K562 (cell line): ENCODE results near the gene EIF1. TPM values are rescaled to one million over a fixed set of nuclear protein-coding genes. Genes with fewer than 3 reads are reported as not detected.
A peak's percentile ranks its signal among the peaks of the same experiment; 100 is the strongest.

ENCODE experiments used
- ATAC-seq: fragments of 200-7000 bp; cut with Tn5 transposase; 3 replicates; pipeline ENCODE4 v1.9.1; 2020; ENCODE audit warnings: moderate library complexity
- BruUV-seq: library from RNA; stranded (reverse); fragments of 400-500 nt; replicated peaks from 2 replicates; lab custom pipeline; 2021; lab: Mats Ljungman, UMichigan
- CTCF ChIA-PET: fragments of 300-600 bp; formaldehyde crosslinking; extraction: SDS; loops from one replicate; lab custom pipeline; 2021; ENCODE audit warnings: low intra/inter-chr PET ratio; lab: Yijun Ruan, JAX
- POLR2A ChIA-PET: fragments of 300-600, 350-650 bp; sonication (Branson Sonifier 250); formaldehyde crosslinking; extraction: SDS; loops from one replicate; lab custom pipeline; 2021; ENCODE audit warnings: antibody characterized with exemption, inconsistent platforms; lab: Yijun Ruan, JAX
- DNase-seq, 4 experiments: peaks; one replicate each; pipeline versions ENCODE4 v3.0.0 to v3.0.0-alpha.2; 2011 to 2018; ENCODE audit warnings: low spot score in 3 of 4, mixed read lengths in 3 of 4; ENCODE audit errors: extremely low read depth in 1 of 4
- FAIRE-seq: peaks from 2 replicates; lab custom pipeline; 2011; peaks lifted over from hg19 to GRCh38; lab: Jason Lieb, UNC
- H2AFZ ChIP-seq: 2 replicates; pipeline ENCODE4 v1.6.0; 2011; ENCODE audit warnings: low read depth, low read length, control low read depth, inconsistent platforms
- H3K27ac ChIP-seq: fragments of 200-600 bp; 3 replicates; pipeline ENCODE4 v1.8.0; 2011; ENCODE audit warnings: low read depth, mild to moderate bottlenecking, control low read depth, inconsistent platforms, low read length, moderate library complexity, mixed read lengths; ENCODE audit errors: extremely low read depth
- H3K27me3 ChIP-seq, 2 experiments: fragments of 300-600 bp in 1 of 2; 2 replicates in 1 of 2; 3 replicates in 1 of 2; pipeline versions ENCODE4 v1.6.0 to v1.8.0; 2011; ENCODE audit warnings: inconsistent platforms in 2 of 2, low read length in 2 of 2, mild to moderate bottlenecking in 1 of 2, mixed read lengths in 1 of 2, moderate library complexity in 1 of 2; ENCODE audit not compliant: control insufficient read depth in 2 of 2, insufficient read depth in 2 of 2
- H3K36me3 ChIP-seq: fragments of 300-600 bp; 3 replicates; pipeline ENCODE4 v1.8.0; 2011; ENCODE audit warnings: mild to moderate bottlenecking, low read length, inconsistent platforms; ENCODE audit not compliant: control insufficient read depth, insufficient read depth
- H3K4me1 ChIP-seq, 2 experiments: fragments of 200-600 bp in 1 of 2; replicated peaks in 1 of 2; 2 replicates in 1 of 2; 3 replicates in 1 of 2; pipeline versions ENCODE4 v1.5.1 to v1.8.0; 2011; ENCODE audit warnings: inconsistent platforms in 2 of 2, low read length in 2 of 2, mild to moderate bottlenecking in 1 of 2, mixed read lengths in 1 of 2, moderate library complexity in 1 of 2; ENCODE audit not compliant: control insufficient read depth in 2 of 2, insufficient read depth in 2 of 2
- H3K4me2 ChIP-seq: 2 replicates; pipeline ENCODE4 v1.6.1; 2011; ENCODE audit warnings: low read length, control low read depth, inconsistent platforms, mixed read lengths; ENCODE audit not compliant: insufficient read depth
- H3K4me3 ChIP-seq: fragments of 200-600 bp; sonication (generic), shearing (Covaris generic); 2 replicates; pipeline ENCODE4 v1.5.1; 2016; ENCODE audit warnings: control low read depth, inconsistent platforms
- H3K79me2 ChIP-seq: fragments of 200-600 bp; 3 replicates; pipeline ENCODE4 v1.8.0; 2011; ENCODE audit warnings: low read length, inconsistent platforms; ENCODE audit not compliant: control insufficient read depth, insufficient read depth
- H3K9ac ChIP-seq, 2 experiments: 2 replicates each; pipeline versions ENCODE4 v1.6.0 to v1.6.1; 2011; ENCODE audit warnings: low read depth in 2 of 2, low read length in 2 of 2, control low read depth in 1 of 2, inconsistent platforms in 1 of 2, mild to moderate bottlenecking in 1 of 2, mixed read lengths in 1 of 2; ENCODE audit not compliant: insufficient read depth in 1 of 2
- H3K9me1 ChIP-seq: one replicate; pipeline ENCODE4 v1.6.0; 2011; ENCODE audit warnings: inconsistent platforms, mild to moderate bottlenecking, low read length, moderate library complexity; ENCODE audit not compliant: control insufficient read depth, insufficient read depth
- H3K9me3 ChIP-seq: replicated peaks from 2 replicates; pipeline ENCODE4 v1.5.1; 2011; ENCODE audit warnings: low read depth, low read length, inconsistent platforms; ENCODE audit not compliant: control insufficient read depth, insufficient read depth
- H4K20me1 ChIP-seq: replicated peaks from 2 replicates; pipeline ENCODE4 v1.6.1; 2011; ENCODE audit warnings: low read length, inconsistent platforms, mixed read lengths; ENCODE audit not compliant: control insufficient read depth, insufficient read depth
- MEF2A ChIP-seq: IDR thresholded peaks from 2 replicates; pipeline ENCODE4 v1.6.1; 2011; ENCODE audit warnings: low read depth, mild to moderate bottlenecking, low read length, moderate library complexity; ENCODE audit not compliant: control insufficient read depth
- MEIS2 ChIP-seq: fragments of 450-650 bp; IDR thresholded peaks from 2 replicates; pipeline ENCODE4 v1.6.1; 2014; ENCODE audit warnings: mild to moderate bottlenecking; ENCODE audit not compliant: partially characterized antibody
- NFIC ChIP-seq: fragments of 450-650 bp; IDR thresholded peaks from 2 replicates; pipeline ENCODE4 v1.6.1; 2017; ENCODE audit warnings: mild to moderate bottlenecking, inconsistent platforms
- POLR2AphosphoS2 ChIP-seq: IDR thresholded peaks from 2 replicates; pipeline ENCODE4 v1.6.1; 2012; ENCODE audit warnings: low read length, improper control_type of control experiment
- WGBS: fragments of 100-300 bp; shearing (Covaris generic); methylation state at CpG from one replicate; pipeline ENCODE4 v1.1.6; 2016; ENCODE audit warnings: low coverage, mixed read lengths; ENCODE audit not compliant: insufficient coverage; ENCODE audit errors: missing lambda C conversion rate; 5-methylcytosine and 5-hydroxymethylcytosine counted together
- in situ Hi-C: fragments of 300-500 bp; cut with MboI; formaldehyde crosslinking; loops from 4 replicates; pipeline ENCODE4 v1.15.0; 2018; ENCODE audit warnings: inconsistent platforms, mixed read lengths
- intact Hi-C: fragments of 100-400 bp; cut with micrococcal nuclease; formaldehyde crosslinking; loops from 2 replicates; pipeline ENCODE4 v1.14.2; 2022
- polyA plus RNA-seq, 8 experiments: library from polyadenylated mRNA; depleted of rRNA in 4 of 8; stranded (reverse) in 5 of 8; unstranded in 3 of 8; fragments of >200 nt; fragmentation: Nextera tagmentation in 2 of 8; fragmentation: Illumina TruSeq in 1 of 8; extraction: Ambion mirVana in 2 of 8; extraction: Trizol in 1 of 8; gene quantifications; 2 replicates each; pipeline versions ENCODE4 v1.2.1 to v1.2.3, GENCODE V29; 2011 to 2014; ENCODE audit warnings: inconsistent platforms in 1 of 8, missing spikeins in 1 of 8
- total RNA-seq, 7 experiments: library from RNA; depleted of rRNA in 6 of 7; stranded (reverse); fragments of >200 nt in 6 of 7; fragmentation: Illumina TruSeq in 2 of 7; extraction: Trizol in 2 of 7; gene quantifications; 2 replicates each; pipeline versions ENCODE4 v1.2.1 to v1.2.3, GENCODE V29; 2011 to 2021; ENCODE audit warnings: low replicate concordance in 1 of 7
- TF ChIP-seq, protein P1 (sequence below): sonication (generic); formaldehyde crosslinking; IDR thresholded peaks from 2 replicates; pipeline ENCODE4 v1.8.0; 2022; ENCODE audit warnings: missing genetic modification reagents, mild to moderate bottlenecking, moderate library complexity, borderline replicate concordance

Gene EIF1
- total and polyA plus RNA-seq, 9 of the 15 experiments (the other 6 are each of a cell fraction or from before 2014, with no cell fraction given) = 67.0 to 1,204 (median 320) TPM

GRCh38 chr17:41724476-41725050 is 35.9 kb downstream of the EIF1 start:
- no peak overlapping the region for H2AFZ ChIP-seq
- no peaks in the 10 kb centered on the region for H3K9me3 ChIP-seq
- DNase-seq (no peak), ATAC-seq (no peak), FAIRE-seq (no peak)
- no peaks in the 10 kb centered on the region for H3K27me3 ChIP-seq
- H3K9me1 ChIP-seq = no peaks in the 10 kb centered on the region
- CTCF ChIA-PET = no interaction called here
- no peaks in the 10 kb centered on the region for H4K20me1 ChIP-seq
- POLR2A ChIA-PET = interaction anchor here (0.6 to 3.2 kb wide), 7 partner anchors 8 to 266 kb away, joined by 3 to 18 read pairs (median 3); partner anchors contain the start of gene EIF1
- no TSS peak for BruUV-seq
- in situ Hi-C loops (loop anchor here (25.0 kb wide), 1 partner anchor 388 kb away; the partner anchor contains the start of genes DHX58, HSPB9 and KAT2A), intact Hi-C loops (no loop called here)
- no peak overlapping the region for H3K4me3 ChIP-seq
- H3K4me2 ChIP-seq = no peak overlapping the region
- no peaks in the 10 kb centered on the region for H3K79me2 ChIP-seq
- H3K27ac ChIP-seq = no peak overlapping the region
- peaks cover 3 to 29% of the 10 kb centered on the region in 2 experiments; a peak in 3 of 5 replicates for H3K4me1 ChIP-seq
- WGBS = 30% methylated on average over 17 of the region's 17 CpGs
- no peaks in the 10 kb centered on the region for H3K36me3 ChIP-seq
- no peak overlapping the region for H3K9ac ChIP-seq
- no peak for TF ChIP-seq MEF2A
- TF ChIP-seq, protein P1, sequence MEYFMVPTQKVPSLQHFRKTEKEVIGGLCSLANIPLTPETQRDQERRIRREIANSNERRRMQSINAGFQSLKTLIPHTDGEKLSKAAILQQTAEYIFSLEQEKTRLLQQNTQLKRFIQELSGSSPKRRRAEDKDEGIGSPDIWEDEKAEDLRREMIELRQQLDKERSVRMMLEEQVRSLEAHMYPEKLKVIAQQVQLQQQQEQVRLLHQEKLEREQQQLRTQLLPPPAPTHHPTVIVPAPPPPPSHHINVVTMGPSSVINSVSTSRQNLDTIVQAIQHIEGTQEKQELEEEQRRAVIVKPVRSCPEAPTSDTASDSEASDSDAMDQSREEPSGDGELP (CRISPR knock-in tag) = peak; percentile 21; the same call in 1 of the 2 replicates
- peak; percentile 69 for TF ChIP-seq NFIC
- TF ChIP-seq POLR2AphosphoS2 = no peak
- TF ChIP-seq MEIS2 = peak; percentile 52
